Purkinje cell (primary cell): ENCODE results near the gene WNT11. TPM values are rescaled to one million over a fixed set of nuclear protein-coding genes. Genes with fewer than 3 reads are reported as not detected.

Experiments
- polyA plus RNA-seq: library from polyadenylated mRNA; unstranded; fragments of >200 nt; fragmentation: Nextera tagmentation; gene quantifications from 2 replicates; pipeline ENCODE4 v1.2.1, GENCODE V29; 2014

The WNT11 gene
- 10.8 and 14.9 TPM in 2 replicates for polyA plus RNA-seq

DNA sequence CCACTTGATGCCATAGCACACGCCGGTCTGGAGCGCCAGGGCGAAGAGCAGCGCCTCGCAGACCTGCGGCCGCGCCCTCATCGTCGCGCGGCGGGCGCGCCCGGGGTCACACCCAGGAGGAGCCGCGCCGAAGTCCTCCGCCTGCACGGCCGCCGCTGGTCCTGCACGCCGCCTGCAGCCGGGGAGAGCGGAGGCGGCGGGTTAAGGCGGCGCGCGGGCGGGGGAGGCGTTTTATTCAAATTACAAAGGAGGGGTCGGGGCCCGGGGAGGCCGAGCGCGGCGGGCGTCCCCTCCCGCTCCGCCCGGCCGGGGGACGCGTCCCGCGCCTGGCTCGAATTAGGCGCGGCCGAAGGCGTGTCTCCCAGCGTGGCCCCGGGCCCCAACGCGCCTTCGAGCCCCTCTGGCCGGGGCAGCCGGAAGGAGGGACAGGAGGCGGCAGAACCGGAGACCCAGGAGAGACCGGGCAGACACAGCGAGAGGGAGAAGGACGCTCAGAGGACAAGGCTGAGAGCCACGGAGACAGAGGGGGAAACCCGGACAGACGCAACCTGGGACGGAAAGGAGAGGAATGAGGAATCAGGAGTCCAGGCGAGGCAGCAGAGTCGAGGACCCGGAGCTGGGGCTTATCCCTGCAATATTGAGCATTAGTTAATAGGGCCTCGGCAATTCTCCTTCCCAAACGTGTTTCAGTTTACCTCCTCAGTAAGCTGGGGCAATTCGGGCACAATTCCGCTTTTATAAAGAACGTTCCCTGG is at the start of gene WNT11:
Gene WNT11, minus strand, starts transcription at position 176 of the 755 bp plus-strand sequence. Its CDS starts 95 bp downstream, at position 81.

Other genes starting within 250 kb of the WNT11 start
- 34.4 and 51.0 TPM in 2 replicates for gene THAP12, start 174.6 kb upstream of the WNT11 start, polyA plus RNA-seq
- gene GVQW3, start 174.8 kb upstream of the WNT11 start, polyA plus RNA-seq = 0.80 and 3.0 TPM in 2 replicates
- gene EMSY, start 238.5 kb upstream of the WNT11 start, polyA plus RNA-seq = 19.4 and 20.5 TPM in 2 replicates